ENCODE measurements around the gene C4orf36. TPM values are rescaled to one million over a fixed set of nuclear protein-coding genes. Genes with fewer than 3 reads are reported as not detected.

C4orf36 gene
- total and polyA plus RNA-seq, 2 donors (not counting 1 experiment from before 2014, with no cell fraction given) = 0.24 TPM; not detected in 1

Other genes starting within 250 kb of the C4orf36 start
- not detected in 2 replicates for gene SLC10A6, start 43.0 kb downstream of the C4orf36 start, total RNA-seq
- gene SLC10A6, start 43.0 kb downstream of the C4orf36 start, polyA plus RNA-seq = 0.09 TPM in 1 of 2 replicates, not detected in the other
- 135 and 145 TPM in 2 replicates for gene AFF1, start 42.6 kb upstream of the C4orf36 start, total RNA-seq
- 15.3 and 21.7 TPM in 2 replicates for gene AFF1, start 42.6 kb upstream of the C4orf36 start, polyA plus RNA-seq